SK-N-MC (cell line): ENCODE data around the gene PRIM2.
"Not testable (repeated sequence)": the region's sequence is repeated elsewhere in the genome, so short reads cannot be mapped to it uniquely, and the experiment has no call there.

Experiments used
- DNase-seq: peaks from one replicate; pipeline ENCODE4 v3.0.0-alpha.2; 2011; ENCODE audit warnings: low read depth, low spot score
- H3K27ac ChIP-seq: fragments of 200-600 bp; sonication (generic); 2 replicates; pipeline ENCODE4 v1.5.1; 2016; ENCODE audit warnings: mixed run types
- H3K36me3 ChIP-seq: fragments of 200-600 bp; sonication (generic); 2 replicates; pipeline ENCODE4 v1.6.1; 2017; ENCODE audit warnings: antibody characterized with exemption, low read length, mixed read lengths; ENCODE audit not compliant: insufficient read depth
- H3K4me3 ChIP-seq: fragments of 200-600 bp; sonication (generic); 2 replicates; pipeline ENCODE4 v1.5.1; 2016
- H3K9ac ChIP-seq: fragments of 200-600 bp; sonication (generic); 2 replicates; pipeline ENCODE4 v1.8.0; 2017; ENCODE audit warnings: mixed run types, mixed read lengths; ENCODE audit not compliant: insufficient read length
- H3K9me3 ChIP-seq: fragments of 200-600 bp; sonication (generic); 2 replicates; pipeline ENCODE4 v1.6.1; 2017; ENCODE audit warnings: low read depth, mild to moderate bottlenecking, antibody characterized with exemption, low read length, moderate library complexity, mixed read lengths

The PRIM2 gene

DNA sequence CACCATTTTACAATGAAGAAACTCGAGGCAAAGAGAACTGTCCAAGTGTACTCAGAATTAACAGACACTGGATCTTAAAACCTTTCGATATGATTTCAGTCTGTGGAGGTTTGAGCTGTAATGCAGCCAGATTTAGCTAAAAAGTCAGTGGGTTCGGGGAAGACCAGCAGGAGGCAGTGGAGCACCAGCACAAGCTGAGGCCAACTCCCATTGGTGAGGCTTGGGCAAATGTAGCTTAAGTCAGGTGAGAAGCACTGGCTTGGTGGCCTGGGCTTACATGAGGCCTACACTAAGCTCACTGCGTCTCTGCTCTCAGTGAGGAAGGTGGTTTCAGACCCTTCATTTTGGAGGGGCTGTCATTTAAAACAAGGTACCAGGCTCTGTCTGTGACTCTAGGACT lies 234.5 kb downstream of the PRIM2 start:
- DNase-seq, H3K9ac ChIP-seq, H3K27ac ChIP-seq, H3K9me3 ChIP-seq, H3K36me3 ChIP-seq, H3K4me3 ChIP-seq: not testable (repeated sequence)

DNA sequence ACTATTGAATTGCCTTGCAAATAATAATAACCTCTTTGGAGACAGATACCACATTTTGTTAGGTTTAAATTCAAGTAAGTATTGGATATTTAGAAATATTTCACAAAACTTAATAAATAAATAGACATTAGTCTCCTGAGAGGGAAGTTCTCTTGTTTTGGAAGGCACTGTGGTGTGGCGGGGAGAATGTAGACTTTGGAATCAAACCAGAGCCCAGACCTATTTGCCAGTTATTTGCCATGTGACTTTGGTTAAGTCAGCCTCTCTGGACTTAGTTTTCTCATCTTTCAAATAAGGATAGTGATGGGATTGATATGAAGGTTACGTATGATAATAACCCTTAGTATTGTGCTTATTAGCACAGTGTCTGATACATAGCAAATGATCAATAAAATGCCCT lies 240.4 kb downstream of the PRIM2 start:
- not testable (repeated sequence) for H3K9me3 ChIP-seq, H3K4me3 ChIP-seq, H3K9ac ChIP-seq, H3K27ac ChIP-seq, H3K36me3 ChIP-seq, DNase-seq

- H3K4me3 ChIP-seq, H3K9me3 ChIP-seq, DNase-seq, H3K27ac ChIP-seq, H3K36me3 ChIP-seq, H3K9ac ChIP-seq: not testable (repeated sequence)
Measured at GRCh38 chr6:57559170-57559569, 241.7 kb downstream of the PRIM2 start.

GRCh38 chr6:57562233-57562632 lies 244.8 kb downstream of the PRIM2 start:
- not testable (repeated sequence) for H3K4me3 ChIP-seq, H3K9me3 ChIP-seq, DNase-seq, H3K36me3 ChIP-seq, H3K9ac ChIP-seq, H3K27ac ChIP-seq

GRCh38 chr6:57572119-57572518 lies 254.7 kb downstream of the PRIM2 start:
- H3K9ac ChIP-seq, H3K36me3 ChIP-seq, H3K27ac ChIP-seq, H3K9me3 ChIP-seq, H3K4me3 ChIP-seq, DNase-seq: not testable (repeated sequence)

DNA sequence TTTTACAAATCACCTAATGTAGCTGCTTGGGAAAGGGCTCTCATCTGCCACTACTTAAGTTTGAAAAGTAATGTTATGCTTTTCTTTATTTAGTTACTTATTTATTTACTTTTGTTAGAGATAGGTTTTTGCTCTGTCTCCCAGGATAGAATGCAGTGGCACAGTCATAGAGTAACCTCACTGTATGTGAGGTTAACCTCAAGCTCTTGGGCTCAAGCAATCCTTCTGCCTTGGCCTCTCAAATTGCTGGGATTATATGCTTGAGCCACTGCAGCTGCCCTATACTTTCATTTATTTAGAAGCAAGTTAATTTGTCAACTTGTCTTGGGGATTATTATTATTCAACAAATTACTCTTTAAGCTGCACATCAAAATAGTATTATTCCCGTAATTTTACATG lies 255.4 kb downstream of the PRIM2 start:
- not testable (repeated sequence) for H3K27ac ChIP-seq, H3K9ac ChIP-seq

DNA sequence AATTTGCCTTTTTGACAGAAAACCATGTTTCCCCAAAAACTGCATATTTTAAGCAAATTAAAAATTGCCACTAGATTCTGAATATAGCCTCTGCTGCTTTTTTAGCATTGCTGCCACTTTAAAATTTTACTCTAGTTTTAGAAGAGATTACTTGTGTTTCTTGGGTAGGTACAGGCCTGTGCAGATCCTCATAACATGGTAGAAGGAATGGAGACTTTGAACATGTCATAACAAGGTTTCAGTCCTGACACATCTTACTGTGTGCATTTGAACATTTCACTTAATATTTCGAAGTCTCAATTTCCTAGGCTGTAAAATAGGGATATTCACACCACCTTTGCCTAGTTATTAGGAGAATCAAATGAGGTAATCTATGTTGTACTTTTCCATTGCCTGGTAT lies 259.6 kb downstream of the PRIM2 start:
- not testable (repeated sequence) for H3K4me3 ChIP-seq, H3K36me3 ChIP-seq, DNase-seq, H3K9ac ChIP-seq, H3K27ac ChIP-seq, H3K9me3 ChIP-seq

More for the DNA sequence above, 255.4 kb downstream of the PRIM2 start:
- DNase-seq, H3K36me3 ChIP-seq, H3K4me3 ChIP-seq, H3K9me3 ChIP-seq: not testable (repeated sequence)

GRCh38 chr6:57579489-57579888 lies 262.1 kb downstream of the PRIM2 start:
- not testable (repeated sequence) for DNase-seq, H3K27ac ChIP-seq, H3K4me3 ChIP-seq, H3K9me3 ChIP-seq, H3K9ac ChIP-seq, H3K36me3 ChIP-seq

DNA sequence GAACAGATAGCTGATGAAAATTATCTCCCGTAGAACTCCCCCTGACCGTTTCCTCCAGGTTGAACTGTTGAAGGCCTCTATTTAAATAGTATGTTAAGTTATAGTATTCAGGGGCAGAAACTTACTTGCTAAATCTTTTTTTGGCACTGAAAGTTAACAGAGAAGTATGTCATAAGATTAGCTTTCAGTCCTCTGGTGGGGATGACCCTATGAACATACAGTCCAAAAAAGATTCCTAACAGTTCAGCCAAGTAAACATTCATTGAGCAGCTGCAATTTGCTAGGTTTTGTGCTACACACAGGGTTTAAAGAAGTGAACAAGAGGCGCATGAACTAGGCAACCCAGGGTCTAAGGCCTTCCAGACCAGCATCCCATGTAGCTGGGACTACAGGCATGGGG lies 264.2 kb downstream of the PRIM2 start:
- H3K9ac ChIP-seq, H3K9me3 ChIP-seq, H3K36me3 ChIP-seq, H3K27ac ChIP-seq, DNase-seq, H3K4me3 ChIP-seq: not testable (repeated sequence)

DNA sequence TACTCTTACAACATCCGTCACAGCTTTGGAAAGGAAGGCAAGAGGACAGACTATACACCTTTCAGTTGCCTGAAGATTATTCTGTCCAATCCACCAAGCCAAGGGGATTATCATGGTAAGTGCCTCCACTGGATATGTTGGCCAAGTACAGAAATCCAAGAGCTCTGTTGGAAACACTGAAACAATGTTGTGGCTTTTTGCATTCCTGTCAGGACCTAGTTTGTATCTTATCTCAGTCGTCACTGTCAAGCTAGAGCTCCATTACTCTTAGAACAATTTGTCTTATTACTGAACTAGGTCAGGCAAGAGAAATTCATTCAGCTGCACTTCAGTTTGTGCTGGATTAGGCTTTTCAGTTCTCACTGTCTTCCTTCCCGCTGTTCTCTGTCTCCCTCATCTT lies 283.7 kb downstream of the PRIM2 start:
- H3K4me3 ChIP-seq, H3K9me3 ChIP-seq, H3K36me3 ChIP-seq, H3K27ac ChIP-seq, DNase-seq, H3K9ac ChIP-seq: not testable (repeated sequence)

DNA sequence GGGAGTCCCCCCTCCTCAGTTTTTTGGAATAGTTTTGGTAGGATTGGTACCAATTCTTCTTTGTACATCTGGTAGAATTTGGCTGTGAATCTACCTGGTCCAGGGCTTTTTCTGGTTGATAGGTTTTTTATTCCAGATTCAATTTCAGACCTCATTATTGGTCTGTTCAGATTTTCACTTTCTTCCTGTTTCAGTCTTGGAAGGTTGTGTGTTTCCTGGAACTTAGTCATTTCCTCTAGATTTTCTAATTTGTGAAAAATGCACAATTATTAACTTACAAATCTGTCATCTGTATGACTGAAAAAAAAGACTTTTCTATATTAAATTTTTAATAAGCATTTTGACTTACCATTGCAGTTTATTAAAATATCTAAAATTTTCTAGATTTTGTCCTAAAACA lies 287.9 kb downstream of the PRIM2 start:
- not testable (repeated sequence) for H3K9me3 ChIP-seq, H3K27ac ChIP-seq, H3K4me3 ChIP-seq, DNase-seq, H3K36me3 ChIP-seq, H3K9ac ChIP-seq

GRCh38 chr6:57606331-57606730 lies 288.9 kb downstream of the PRIM2 start:
- not testable (repeated sequence) for H3K9me3 ChIP-seq, DNase-seq, H3K4me3 ChIP-seq, H3K9ac ChIP-seq, H3K27ac ChIP-seq, H3K36me3 ChIP-seq

DNA sequence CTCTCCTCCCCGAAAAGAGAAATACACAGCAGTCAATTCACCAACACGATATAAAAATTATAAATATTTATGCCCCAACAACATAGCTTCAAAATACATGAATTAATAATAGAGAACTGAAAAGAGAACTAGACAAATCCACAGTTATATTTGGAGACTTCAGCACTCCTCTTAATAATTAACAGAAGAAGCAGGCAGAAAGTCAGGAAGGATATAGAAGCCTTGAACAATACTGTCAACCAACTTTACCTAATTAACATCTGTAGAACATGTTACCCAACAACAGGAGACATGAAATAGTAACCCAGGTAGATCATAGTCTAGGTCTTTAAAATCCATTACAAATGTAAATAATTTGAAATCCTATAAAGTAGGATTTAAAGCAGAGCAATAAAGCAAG lies 293.2 kb downstream of the PRIM2 start:
- H3K9me3 ChIP-seq, H3K4me3 ChIP-seq, H3K36me3 ChIP-seq, DNase-seq, H3K9ac ChIP-seq, H3K27ac ChIP-seq: not testable (repeated sequence)

DNA sequence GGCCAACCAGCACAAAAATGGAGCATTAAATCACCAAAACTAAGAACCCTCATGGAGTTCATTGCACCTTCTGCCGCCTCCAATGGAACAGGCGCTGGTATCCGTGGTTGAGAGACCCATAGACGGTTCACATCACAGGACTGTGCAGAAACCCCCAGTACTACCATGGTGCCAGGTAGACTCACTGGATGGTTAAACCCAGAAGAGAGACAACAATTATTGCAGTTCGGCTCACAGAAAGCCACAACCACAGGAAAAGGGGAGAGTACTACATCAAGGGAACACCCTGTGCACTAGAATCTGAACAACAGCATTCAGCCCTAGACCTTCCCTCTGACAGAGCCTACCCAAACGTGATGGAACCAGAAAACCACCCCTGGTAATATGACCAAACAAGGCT lies 301.5 kb downstream of the PRIM2 start:
- H3K27ac ChIP-seq, DNase-seq, H3K36me3 ChIP-seq, H3K9me3 ChIP-seq, H3K4me3 ChIP-seq, H3K9ac ChIP-seq: not testable (repeated sequence)

DNA sequence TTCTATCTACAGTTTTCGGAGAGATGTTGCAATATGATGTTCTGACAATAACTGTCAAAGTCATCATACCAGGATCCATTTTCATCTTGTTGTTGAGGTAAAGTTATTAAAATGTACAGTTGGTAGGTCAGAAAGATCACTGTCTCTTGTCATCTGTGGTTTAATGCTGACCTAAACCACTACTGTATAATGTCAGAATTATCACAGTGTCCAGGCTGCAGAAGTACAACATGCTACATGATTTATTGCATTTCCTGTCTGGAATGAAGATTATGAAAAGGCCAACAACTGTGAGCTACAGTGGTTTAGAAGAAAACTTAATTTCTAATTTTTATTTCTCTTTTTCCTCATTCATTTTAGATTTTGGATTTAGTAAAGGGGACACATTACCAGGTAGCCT lies 314.3 kb downstream of the PRIM2 start:
- not testable (repeated sequence) for H3K4me3 ChIP-seq, H3K9ac ChIP-seq, DNase-seq, H3K36me3 ChIP-seq, H3K27ac ChIP-seq, H3K9me3 ChIP-seq

GRCh38 chr6:57658526-57658925 lies 341.1 kb downstream of the PRIM2 start:
- H3K9me3 ChIP-seq, H3K9ac ChIP-seq, H3K4me3 ChIP-seq, H3K36me3 ChIP-seq, H3K27ac ChIP-seq, DNase-seq: not testable (repeated sequence)
